ENCODE results near the gene SBNO2.

Gene SBNO2

GRCh38 chr19:1070576-1070930 lies 103.5 kb downstream of the SBNO2 start:
- H3K79me2 ChIP-seq (ENCODE audit: insufficient read depth, low read length), result peaks cover 44% of the 10 kb centered on the region; the same call in 1 of the 2 replicates
- H3F3A ChIP-seq (ENCODE audit: low read depth), result peaks cover 1% of the 10 kb centered on the region; the same call in 1 of the 2 replicates
- H3K4me1 ChIP-seq (ENCODE audit: insufficient read depth, low read length, poor library complexity, severe bottlenecking), result peaks cover 37% of the 10 kb centered on the region
- H3K27me3 ChIP-seq (ENCODE audit: insufficient read depth, low read length, poor library complexity, severe bottlenecking), result no peaks in the 10 kb centered on the region
- H3K36me3 ChIP-seq (ENCODE audit: insufficient read depth, low read length), result no peaks in the 10 kb centered on the region; the same call in 1 of the 2 replicates
- H3K9ac ChIP-seq (ENCODE audit: low read depth, low read length, poor library complexity, severe bottlenecking), result no peak overlapping the region
- no peak overlapping the region for H3K4me2 ChIP-seq (ENCODE audit: low read depth, low read length, poor library complexity, severe bottlenecking)
- H3K9me2 ChIP-seq (replicated peaks; ENCODE audit: low read depth, low read length), result no peaks in the 10 kb centered on the region
- TF ChIP-seq, protein P1, sequence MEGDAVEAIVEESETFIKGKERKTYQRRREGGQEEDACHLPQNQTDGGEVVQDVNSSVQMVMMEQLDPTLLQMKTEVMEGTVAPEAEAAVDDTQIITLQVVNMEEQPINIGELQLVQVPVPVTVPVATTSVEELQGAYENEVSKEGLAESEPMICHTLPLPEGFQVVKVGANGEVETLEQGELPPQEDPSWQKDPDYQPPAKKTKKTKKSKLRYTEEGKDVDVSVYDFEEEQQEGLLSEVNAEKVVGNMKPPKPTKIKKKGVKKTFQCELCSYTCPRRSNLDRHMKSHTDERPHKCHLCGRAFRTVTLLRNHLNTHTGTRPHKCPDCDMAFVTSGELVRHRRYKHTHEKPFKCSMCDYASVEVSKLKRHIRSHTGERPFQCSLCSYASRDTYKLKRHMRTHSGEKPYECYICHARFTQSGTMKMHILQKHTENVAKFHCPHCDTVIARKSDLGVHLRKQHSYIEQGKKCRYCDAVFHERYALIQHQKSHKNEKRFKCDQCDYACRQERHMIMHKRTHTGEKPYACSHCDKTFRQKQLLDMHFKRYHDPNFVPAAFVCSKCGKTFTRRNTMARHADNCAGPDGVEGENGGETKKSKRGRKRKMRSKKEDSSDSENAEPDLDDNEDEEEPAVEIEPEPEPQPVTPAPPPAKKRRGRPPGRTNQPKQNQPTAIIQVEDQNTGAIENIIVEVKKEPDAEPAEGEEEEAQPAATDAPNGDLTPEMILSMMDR (conservative IDR thresholded peaks at IDR 0.05; ENCODE audit: low read length), result no peak
- no peak for TF ChIP-seq EZH2phosphoT487 (IDR thresholded peaks at IDR 0.05; ENCODE audit: borderline replicate concordance)
- H4K20me1 ChIP-seq (ENCODE audit: insufficient read depth, low read length, poor library complexity, severe bottlenecking), result peaks cover 8% of the 10 kb centered on the region
- no peaks in the 10 kb centered on the region for H3K9me3 ChIP-seq (ENCODE audit: insufficient read depth, low read depth, low read length)
- H3K4me3 ChIP-seq (ENCODE audit: low read length, poor library complexity, severe bottlenecking), result no peak overlapping the region
- no peak overlapping the region for H2AFZ ChIP-seq (ENCODE audit: low read length)

GRCh38 chr19:1069009-1069779 lies 104.9 kb downstream of the SBNO2 start:
- peak overlapping the region; percentile 86 for H3K4me2 ChIP-seq (ENCODE audit: low read depth, low read length, poor library complexity, severe bottlenecking)
- H3F3A ChIP-seq (ENCODE audit: low read depth), result no peaks in the 10 kb centered on the region
- H4K20me1 ChIP-seq (ENCODE audit: insufficient read depth, low read length, poor library complexity, severe bottlenecking), result peaks cover 8% of the 10 kb centered on the region
- peaks cover 44% of the 10 kb centered on the region; the same call in 1 of the 2 replicates for H3K79me2 ChIP-seq (ENCODE audit: insufficient read depth, low read length)
- TF ChIP-seq, protein P1 (conservative IDR thresholded peaks at IDR 0.05; ENCODE audit: low read length), result no peak
- TF ChIP-seq EZH2phosphoT487 (IDR thresholded peaks at IDR 0.05; ENCODE audit: borderline replicate concordance), result no peak
- peak overlapping the region; percentile 80 for H3K9ac ChIP-seq (ENCODE audit: low read depth, low read length, poor library complexity, severe bottlenecking)
- H3K36me3 ChIP-seq (ENCODE audit: insufficient read depth, low read length), result no peaks in the 10 kb centered on the region; the same call in 1 of the 2 replicates
- H3K4me3 ChIP-seq (ENCODE audit: low read length, poor library complexity, severe bottlenecking), result peak overlapping the region; percentile 84
- no peak overlapping the region for H2AFZ ChIP-seq (ENCODE audit: low read length)
- H3K27me3 ChIP-seq (ENCODE audit: insufficient read depth, low read length, poor library complexity, severe bottlenecking), result no peaks in the 10 kb centered on the region
- no peaks in the 10 kb centered on the region for H3K9me2 ChIP-seq (replicated peaks; ENCODE audit: low read depth, low read length)
- H3K4me1 ChIP-seq (ENCODE audit: insufficient read depth, low read length, poor library complexity, severe bottlenecking), result peaks cover 27% of the 10 kb centered on the region
- no peaks in the 10 kb centered on the region for H3K9me3 ChIP-seq (ENCODE audit: insufficient read depth, low read depth, low read length)

- no peaks in the 10 kb centered on the region for H3F3A ChIP-seq (ENCODE audit: low read depth)
These were observed 105.8 kb downstream of the SBNO2 start for GRCh38 chr19:1068009-1069001.

More at GRCh38 chr19:1068009-1069001, 105.8 kb downstream of the SBNO2 start:
- H3K9me3 ChIP-seq (ENCODE audit: insufficient read depth, low read depth, low read length), result no peaks in the 10 kb centered on the region
- H2AFZ ChIP-seq (ENCODE audit: low read length), result no peak overlapping the region; the same call in 1 of the 2 replicates
- H3K4me1 ChIP-seq (ENCODE audit: insufficient read depth, low read length, poor library complexity, severe bottlenecking), result peaks cover 23% of the 10 kb centered on the region
- H3K4me2 ChIP-seq (ENCODE audit: low read depth, low read length, poor library complexity, severe bottlenecking), result peak overlapping the region; percentile 86
- H3K79me2 ChIP-seq (ENCODE audit: insufficient read depth, low read length), result peaks cover 44% of the 10 kb centered on the region; the same call in 1 of the 2 replicates
- H3K9ac ChIP-seq (ENCODE audit: low read depth, low read length, poor library complexity, severe bottlenecking), result peak overlapping the region; percentile 80
- H3K27me3 ChIP-seq (ENCODE audit: insufficient read depth, low read length, poor library complexity, severe bottlenecking), result no peaks in the 10 kb centered on the region
- H3K9me2 ChIP-seq (replicated peaks; ENCODE audit: low read depth, low read length), result no peaks in the 10 kb centered on the region
- no peaks in the 10 kb centered on the region; the same call in 1 of the 2 replicates for H3K36me3 ChIP-seq (ENCODE audit: insufficient read depth, low read length)
- H4K20me1 ChIP-seq (ENCODE audit: insufficient read depth, low read length, poor library complexity, severe bottlenecking), result peaks cover 3% of the 10 kb centered on the region
- peak overlapping the region; percentile 84 for H3K4me3 ChIP-seq (ENCODE audit: low read length, poor library complexity, severe bottlenecking)
- no peak for TF ChIP-seq EZH2phosphoT487 (IDR thresholded peaks at IDR 0.05; ENCODE audit: borderline replicate concordance)
- TF ChIP-seq, protein P1 (conservative IDR thresholded peaks at IDR 0.05; ENCODE audit: low read length), result no peak

Measured in Loucy (cell line).